MM.1S (cell line): ENCODE results near the gene OSER1.

Experiments
- EZH2 ChIP-seq: fragments of 300-600 bp; sonication (generic); optimal IDR thresholded peaks from 2 replicates; pipeline ENCODE3; 2017; ENCODE audit warnings: low read depth, mild to moderate bottlenecking, antibody characterized with exemption, low read length, mixed read lengths
- TF ChIP-seq, protein P1 (sequence below): fragments of 300-600 bp; sonication (generic); IDR thresholded peaks from 2 replicates; pipeline ENCODE4 v1.5.1; 2016; ENCODE audit warnings: antibody characterized with exemption, low read length, mixed read lengths

DNA sequence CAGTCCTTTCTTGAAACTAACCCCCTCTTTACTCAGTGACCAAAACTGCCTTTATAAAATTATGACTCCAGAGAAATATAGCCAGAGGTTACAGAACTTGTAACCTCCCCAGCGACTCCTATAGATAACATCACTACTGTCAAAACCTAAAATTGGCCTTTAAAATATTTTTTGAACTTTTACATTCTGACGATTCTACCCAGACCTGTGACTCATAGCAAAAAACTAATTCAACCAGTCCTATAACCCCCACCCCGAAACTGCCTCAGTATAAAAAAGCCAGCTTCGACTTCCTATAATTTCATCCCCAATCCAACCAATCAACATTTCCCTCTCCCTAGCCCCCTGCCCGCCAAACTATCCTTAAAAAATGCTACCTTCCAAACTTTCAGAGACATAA, 37.5 kb downstream of the OSER1 start:
- TF ChIP-seq, protein P1, sequence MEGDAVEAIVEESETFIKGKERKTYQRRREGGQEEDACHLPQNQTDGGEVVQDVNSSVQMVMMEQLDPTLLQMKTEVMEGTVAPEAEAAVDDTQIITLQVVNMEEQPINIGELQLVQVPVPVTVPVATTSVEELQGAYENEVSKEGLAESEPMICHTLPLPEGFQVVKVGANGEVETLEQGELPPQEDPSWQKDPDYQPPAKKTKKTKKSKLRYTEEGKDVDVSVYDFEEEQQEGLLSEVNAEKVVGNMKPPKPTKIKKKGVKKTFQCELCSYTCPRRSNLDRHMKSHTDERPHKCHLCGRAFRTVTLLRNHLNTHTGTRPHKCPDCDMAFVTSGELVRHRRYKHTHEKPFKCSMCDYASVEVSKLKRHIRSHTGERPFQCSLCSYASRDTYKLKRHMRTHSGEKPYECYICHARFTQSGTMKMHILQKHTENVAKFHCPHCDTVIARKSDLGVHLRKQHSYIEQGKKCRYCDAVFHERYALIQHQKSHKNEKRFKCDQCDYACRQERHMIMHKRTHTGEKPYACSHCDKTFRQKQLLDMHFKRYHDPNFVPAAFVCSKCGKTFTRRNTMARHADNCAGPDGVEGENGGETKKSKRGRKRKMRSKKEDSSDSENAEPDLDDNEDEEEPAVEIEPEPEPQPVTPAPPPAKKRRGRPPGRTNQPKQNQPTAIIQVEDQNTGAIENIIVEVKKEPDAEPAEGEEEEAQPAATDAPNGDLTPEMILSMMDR = no peak
- no peak for TF ChIP-seq EZH2
